ENCODE results near the gene KLK12.

Gene KLK12, protein sequence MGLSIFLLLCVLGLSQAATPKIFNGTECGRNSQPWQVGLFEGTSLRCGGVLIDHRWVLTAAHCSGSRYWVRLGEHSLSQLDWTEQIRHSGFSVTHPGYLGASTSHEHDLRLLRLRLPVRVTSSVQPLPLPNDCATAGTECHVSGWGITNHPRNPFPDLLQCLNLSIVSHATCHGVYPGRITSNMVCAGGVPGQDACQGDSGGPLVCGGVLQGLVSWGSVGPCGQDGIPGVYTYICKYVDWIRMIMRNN

DNA sequence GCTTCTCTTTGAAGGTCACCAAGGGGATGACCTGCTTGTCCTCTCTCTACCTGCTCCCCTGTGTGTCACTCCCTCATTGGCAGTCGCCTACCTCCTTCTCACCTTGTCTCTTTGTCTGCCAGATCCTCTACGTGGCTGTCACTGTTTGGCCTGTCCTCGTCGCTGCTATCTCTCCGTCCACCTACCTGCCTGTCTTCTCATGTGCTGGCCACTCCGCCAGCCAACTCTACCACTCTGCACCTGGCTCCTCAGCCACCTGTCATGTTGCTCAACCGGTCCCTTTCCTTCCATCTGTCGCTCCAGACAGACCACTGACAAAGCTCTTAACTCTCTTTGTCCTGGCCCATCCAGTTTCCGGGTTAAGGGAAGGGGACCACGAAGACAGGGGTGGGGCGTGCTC is at the start of gene KLK12:
KLK12 (minus strand) TSS at position 299 of the 400 bp plus-strand sequence. CDS start 381 bp downstream, outside the sequence.
- TF ChIP-seq, protein P1, sequence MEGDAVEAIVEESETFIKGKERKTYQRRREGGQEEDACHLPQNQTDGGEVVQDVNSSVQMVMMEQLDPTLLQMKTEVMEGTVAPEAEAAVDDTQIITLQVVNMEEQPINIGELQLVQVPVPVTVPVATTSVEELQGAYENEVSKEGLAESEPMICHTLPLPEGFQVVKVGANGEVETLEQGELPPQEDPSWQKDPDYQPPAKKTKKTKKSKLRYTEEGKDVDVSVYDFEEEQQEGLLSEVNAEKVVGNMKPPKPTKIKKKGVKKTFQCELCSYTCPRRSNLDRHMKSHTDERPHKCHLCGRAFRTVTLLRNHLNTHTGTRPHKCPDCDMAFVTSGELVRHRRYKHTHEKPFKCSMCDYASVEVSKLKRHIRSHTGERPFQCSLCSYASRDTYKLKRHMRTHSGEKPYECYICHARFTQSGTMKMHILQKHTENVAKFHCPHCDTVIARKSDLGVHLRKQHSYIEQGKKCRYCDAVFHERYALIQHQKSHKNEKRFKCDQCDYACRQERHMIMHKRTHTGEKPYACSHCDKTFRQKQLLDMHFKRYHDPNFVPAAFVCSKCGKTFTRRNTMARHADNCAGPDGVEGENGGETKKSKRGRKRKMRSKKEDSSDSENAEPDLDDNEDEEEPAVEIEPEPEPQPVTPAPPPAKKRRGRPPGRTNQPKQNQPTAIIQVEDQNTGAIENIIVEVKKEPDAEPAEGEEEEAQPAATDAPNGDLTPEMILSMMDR (IDR thresholded peaks at IDR 0.05; ENCODE audit: low read depth, low read length, missing control alignments), result no peak
- in situ Hi-C loops (cut with HindIII; ENCODE audit: low sequenced_read_pairs), result no loop called here

DNA sequence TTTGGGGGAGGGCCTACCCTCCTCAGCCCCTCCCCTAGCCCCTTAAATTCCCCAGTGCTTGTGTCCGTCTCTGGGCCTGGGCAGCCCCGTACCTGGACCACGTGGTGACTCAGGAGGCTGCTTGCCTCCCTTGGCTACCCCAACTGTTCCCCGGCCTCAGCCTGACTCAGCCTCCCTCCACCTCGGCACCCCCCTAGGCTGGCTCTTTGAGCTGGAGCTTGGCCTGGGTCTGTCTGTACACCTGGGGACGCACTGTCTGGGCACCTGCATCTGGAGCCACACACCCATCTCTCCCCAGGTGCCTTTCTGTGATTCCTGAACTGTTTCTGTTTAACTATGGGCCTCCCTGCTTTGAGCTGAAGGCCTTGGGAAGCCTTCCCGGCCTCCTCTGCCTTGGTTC is 49.7 kb upstream of the KLK12 start:
- no peak overlapping the region for H3K4me3 ChIP-seq (ENCODE audit: low read depth, low read length)
- no peak for DNase-seq (ENCODE audit: low read depth)
- in situ Hi-C loops (cut with HindIII; ENCODE audit: low sequenced_read_pairs), result no loop called here
- TF ChIP-seq, protein P1 (IDR thresholded peaks at IDR 0.05; ENCODE audit: low read depth, low read length, missing control alignments), result no peak

More for the DNA sequence above, at the start of gene KLK12:
- DNase-seq (ENCODE audit: low read depth), result no peak
- no peak within 1 kb of the TSS for H3K4me3 ChIP-seq (ENCODE audit: low read depth, low read length)

GRCh38 chr19:51083783-51084182 is 49.0 kb upstream of the KLK12 start:
- DNase-seq (ENCODE audit: low read depth), result no peak
- TF ChIP-seq, protein P1 (IDR thresholded peaks at IDR 0.05; ENCODE audit: low read depth, low read length, missing control alignments), result no peak
- H3K4me3 ChIP-seq (ENCODE audit: low read depth, low read length), result no peak overlapping the region
- in situ Hi-C loops (cut with HindIII; ENCODE audit: low sequenced_read_pairs), result no loop called here

DNA sequence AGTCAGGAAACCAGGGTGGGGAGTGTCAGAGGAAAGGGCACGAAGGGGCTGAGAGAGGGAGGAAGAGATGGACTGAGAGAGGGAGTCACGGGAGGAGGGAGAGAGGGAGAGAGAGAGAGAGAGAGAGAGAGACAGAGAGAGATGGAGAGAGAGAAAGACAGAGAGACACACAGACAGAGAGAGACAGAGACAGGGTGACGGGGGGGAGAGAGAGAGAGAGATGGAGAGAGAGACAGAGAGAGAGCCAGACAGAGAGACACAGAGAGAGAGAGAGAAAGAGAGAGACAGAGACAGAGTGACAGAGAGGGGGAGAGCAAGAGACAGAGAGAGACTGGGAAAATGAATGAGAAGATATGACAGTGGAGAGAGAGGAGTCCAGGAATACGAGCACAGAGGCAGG is 48.4 kb upstream of the KLK12 start:
- in situ Hi-C loops (cut with HindIII; ENCODE audit: low sequenced_read_pairs), result no loop called here
- DNase-seq (ENCODE audit: low read depth), result no peak
- no peak overlapping the region for H3K4me3 ChIP-seq (ENCODE audit: low read depth, low read length)
- TF ChIP-seq, protein P1 (IDR thresholded peaks at IDR 0.05; ENCODE audit: low read depth, low read length, missing control alignments), result no peak

DNA sequence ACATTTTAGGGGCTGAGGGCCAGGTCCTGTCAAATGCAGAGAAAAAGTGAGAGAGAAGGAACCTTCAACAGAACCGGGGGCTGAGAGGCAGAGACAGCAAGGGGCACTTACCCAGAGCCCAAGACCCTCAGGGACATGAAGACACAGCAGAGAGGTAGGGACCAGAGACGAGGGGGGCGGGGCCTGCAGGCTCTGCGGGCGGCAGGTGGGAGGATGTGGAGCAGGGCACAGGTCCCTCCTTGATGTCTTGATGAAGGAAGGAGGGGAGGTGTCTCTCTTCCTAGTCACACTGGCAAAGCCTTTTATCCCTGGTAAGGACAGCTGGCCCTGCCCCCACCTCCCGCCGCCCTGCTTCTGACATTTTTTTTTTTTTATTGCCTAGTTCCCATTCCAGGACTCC is 47.8 kb upstream of the KLK12 start, which contains the start of gene KLK14:
KLK14 (minus strand) TSS at position 277 of the 400 bp plus-strand sequence; CDS start at position 4, 273 bp downstream.
- TF ChIP-seq, protein P1 (IDR thresholded peaks at IDR 0.05; ENCODE audit: low read depth, low read length, missing control alignments), result no peak
- H3K4me3 ChIP-seq (ENCODE audit: low read depth, low read length), result no peak within 1 kb of the TSS
- no peak for DNase-seq (ENCODE audit: low read depth)
- in situ Hi-C loops (cut with HindIII; ENCODE audit: low sequenced_read_pairs), result no loop called here

GRCh38 chr19:51081476-51081875 is 46.7 kb upstream of the KLK12 start:
- in situ Hi-C loops (cut with HindIII; ENCODE audit: low sequenced_read_pairs), result no loop called here
- no peak overlapping the region for H3K4me3 ChIP-seq (ENCODE audit: low read depth, low read length)
- TF ChIP-seq, protein P1 (IDR thresholded peaks at IDR 0.05; ENCODE audit: low read depth, low read length, missing control alignments), result no peak
- DNase-seq (ENCODE audit: low read depth), result no peak

All from astrocyte of the cerebellum (primary cell).